Measurements from ENCODE around the gene CDC42EP5. TPM values are rescaled to one million over a fixed set of nuclear protein-coding genes. Genes with fewer than 3 reads are reported as not detected.

Gene CDC42EP5
- total and polyA plus RNA-seq, 4 donors = 15.8 to 25.7 (median 21.3) TPM

DNA sequence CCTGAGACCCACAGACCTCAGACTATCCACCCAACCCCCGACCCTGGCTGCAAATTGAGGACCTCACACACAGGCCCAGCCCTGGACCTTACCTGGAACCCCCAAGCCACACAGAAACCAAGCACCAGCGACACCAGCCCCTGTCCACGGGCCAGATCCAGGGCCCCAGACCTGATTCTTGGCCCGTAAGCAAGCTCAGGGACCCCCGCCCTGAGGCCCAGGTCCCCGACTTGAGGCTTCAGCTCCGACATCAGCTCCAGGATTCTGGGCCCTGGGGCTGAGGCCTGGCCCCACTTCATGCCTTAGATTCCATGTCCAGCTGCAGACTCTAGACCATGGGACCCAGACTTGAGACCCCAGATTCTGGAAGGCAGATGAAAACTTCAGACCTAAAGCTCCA is 51.6 kb downstream of the CDC42EP5 start:
- Histone ChIP-seq H3K27me3 (ENCODE audit: control insufficient read depth in 3 of 3, insufficient read depth in 3 of 3, low read length in 2 of 3) (peaks cover 8 to 15% (median 12%) of the 10 kb centered on the region in 3 donors), H3K27ac (ENCODE audit: low read depth in 1 of 2, low read length in 1 of 2) (no peak overlapping the region), H3K4me3 (no peak overlapping the region), H3K9me3 (ENCODE audit: control insufficient read depth in 4 of 4, insufficient read depth in 3 of 4, low read length in 3 of 4) (peaks cover 0 to 6% (median 0%) of the 10 kb centered on the region in 4 donors), H3K9ac (ENCODE audit: insufficient read depth in 1 of 2, low read length in 2 of 2) (no peak overlapping the region), H3K4me1 (ENCODE audit: control insufficient read depth in 5 of 5, insufficient read depth in 5 of 5, low read length in 5 of 5) (peaks cover 0 to 17% (median 4%) of the 10 kb centered on the region in 5 donors), H3K36me3 (ENCODE audit: control insufficient read depth in 4 of 4, insufficient read depth in 4 of 4, low read length in 4 of 4) (no peaks in the 10 kb centered on the region)
- 79 to 92% methylated on average over 7 of the region's 7 CpGs for WGBS, 2 donors
- DNase-seq (no peak), ATAC-seq (ENCODE audit: insufficient read depth, low FRiP score) (no peak)
- TF ChIP-seq, protein P1, sequence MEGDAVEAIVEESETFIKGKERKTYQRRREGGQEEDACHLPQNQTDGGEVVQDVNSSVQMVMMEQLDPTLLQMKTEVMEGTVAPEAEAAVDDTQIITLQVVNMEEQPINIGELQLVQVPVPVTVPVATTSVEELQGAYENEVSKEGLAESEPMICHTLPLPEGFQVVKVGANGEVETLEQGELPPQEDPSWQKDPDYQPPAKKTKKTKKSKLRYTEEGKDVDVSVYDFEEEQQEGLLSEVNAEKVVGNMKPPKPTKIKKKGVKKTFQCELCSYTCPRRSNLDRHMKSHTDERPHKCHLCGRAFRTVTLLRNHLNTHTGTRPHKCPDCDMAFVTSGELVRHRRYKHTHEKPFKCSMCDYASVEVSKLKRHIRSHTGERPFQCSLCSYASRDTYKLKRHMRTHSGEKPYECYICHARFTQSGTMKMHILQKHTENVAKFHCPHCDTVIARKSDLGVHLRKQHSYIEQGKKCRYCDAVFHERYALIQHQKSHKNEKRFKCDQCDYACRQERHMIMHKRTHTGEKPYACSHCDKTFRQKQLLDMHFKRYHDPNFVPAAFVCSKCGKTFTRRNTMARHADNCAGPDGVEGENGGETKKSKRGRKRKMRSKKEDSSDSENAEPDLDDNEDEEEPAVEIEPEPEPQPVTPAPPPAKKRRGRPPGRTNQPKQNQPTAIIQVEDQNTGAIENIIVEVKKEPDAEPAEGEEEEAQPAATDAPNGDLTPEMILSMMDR (IDR thresholded peaks at IDR 0.05; ENCODE audit: control extremely low read depth, extremely low read depth) = no peak

DNA sequence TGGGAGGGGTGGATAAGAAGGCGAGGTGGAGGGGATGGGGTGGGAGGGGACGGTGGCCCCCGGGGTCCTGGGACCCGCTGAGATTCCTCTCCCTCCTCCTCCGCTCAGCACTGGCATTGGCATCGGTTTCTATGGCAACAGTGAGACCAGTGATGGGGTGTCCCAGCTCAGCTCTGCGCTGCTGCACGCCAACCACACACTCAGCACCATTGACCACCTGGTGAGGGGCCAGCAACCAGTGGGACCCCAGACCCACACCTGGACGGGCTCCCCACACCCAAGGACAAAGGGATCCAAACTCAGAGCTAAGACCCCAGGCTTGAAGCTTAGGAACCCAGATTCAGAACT is 52.0 kb downstream of the CDC42EP5 start:
- 41 to 57% methylated on average over 9 of the region's 9 CpGs for WGBS, 2 donors
- ATAC-seq (ENCODE audit: insufficient read depth, low FRiP score) = no peak
- DNase-seq = no peak
- H3K9ac ChIP-seq (ENCODE audit: insufficient read depth in 1 of 2, low read length in 2 of 2) = no peak overlapping the region
- no peak overlapping the region for H3K4me3 ChIP-seq
- H3K4me1 ChIP-seq (ENCODE audit: control insufficient read depth in 5 of 5, insufficient read depth in 5 of 5, low read length in 5 of 5) = peaks cover 0 to 17% (median 5%) of the 10 kb centered on the region in 5 donors
- peaks cover 8 to 16% (median 15%) of the 10 kb centered on the region in 3 donors for H3K27me3 ChIP-seq (ENCODE audit: control insufficient read depth in 3 of 3, insufficient read depth in 3 of 3, low read length in 2 of 3)
- no peak overlapping the region for H3K27ac ChIP-seq (ENCODE audit: low read depth in 1 of 2, low read length in 1 of 2)
- TF ChIP-seq, protein P1 (IDR thresholded peaks at IDR 0.05; ENCODE audit: control extremely low read depth, extremely low read depth) = no peak
- peaks cover 0 to 6% (median 0%) of the 10 kb centered on the region in 4 donors for H3K9me3 ChIP-seq (ENCODE audit: control insufficient read depth in 4 of 4, insufficient read depth in 3 of 4, low read length in 3 of 4)
- no peaks in the 10 kb centered on the region for H3K36me3 ChIP-seq (ENCODE audit: control insufficient read depth in 4 of 4, insufficient read depth in 4 of 4, low read length in 4 of 4)

DNA sequence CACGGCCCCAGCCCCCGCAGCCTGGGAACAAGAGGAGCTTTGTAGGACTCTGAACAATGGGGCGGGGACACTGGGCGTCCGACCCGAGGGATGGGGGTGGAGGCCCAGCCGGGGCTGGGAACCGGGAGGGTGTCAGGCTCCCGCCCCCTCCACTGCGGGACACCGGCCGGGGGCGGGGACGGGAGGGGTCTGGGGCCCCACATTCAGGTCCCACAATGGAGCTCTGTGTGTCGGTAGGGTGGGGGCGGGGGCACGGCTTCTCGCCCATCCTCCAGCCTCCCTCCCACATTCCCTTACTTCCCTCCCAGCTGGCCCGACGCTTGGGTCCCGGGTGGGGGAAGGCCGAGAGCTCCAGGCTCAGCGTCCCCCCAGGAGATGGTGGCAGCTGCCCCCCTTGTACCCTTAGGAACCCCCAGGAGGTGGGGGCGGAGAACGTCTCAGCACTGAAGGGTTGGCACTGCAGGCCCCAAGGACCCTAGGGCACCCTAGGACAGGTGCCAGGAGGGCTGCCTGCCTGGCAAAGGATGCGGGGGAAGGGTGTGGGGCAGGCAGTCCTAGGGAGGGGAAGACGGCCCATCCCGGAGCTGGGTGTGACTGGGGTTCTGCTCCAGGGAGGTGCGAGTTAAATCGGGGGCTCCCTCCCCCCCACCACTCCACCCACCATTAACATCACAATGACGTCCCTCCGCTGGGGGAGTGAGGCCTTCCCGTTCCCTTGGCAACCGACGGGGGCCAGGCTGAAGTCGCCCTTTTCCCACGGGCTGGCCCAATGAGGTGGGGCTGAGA is 52.5 kb downstream of the CDC42EP5 start:
- Histone ChIP-seq H3K9ac (ENCODE audit: insufficient read depth in 1 of 2, low read length in 2 of 2) (no peak overlapping the region), H3K4me1 (ENCODE audit: control insufficient read depth in 5 of 5, insufficient read depth in 5 of 5, low read length in 5 of 5) (peaks cover 0 to 17% (median 5%) of the 10 kb centered on the region in 5 donors), H3K9me3 (ENCODE audit: control insufficient read depth in 4 of 4, insufficient read depth in 3 of 4, low read length in 3 of 4) (peaks cover 0 to 6% (median 0%) of the 10 kb centered on the region in 4 donors), H3K27me3 (ENCODE audit: control insufficient read depth in 3 of 3, insufficient read depth in 3 of 3, low read length in 2 of 3) (peaks cover 8 to 20% (median 19%) of the 10 kb centered on the region in 3 donors), H3K27ac (ENCODE audit: low read depth in 1 of 2, low read length in 1 of 2) (no peak overlapping the region), H3K4me3 (no peak overlapping the region), H3K36me3 (ENCODE audit: control insufficient read depth in 4 of 4, insufficient read depth in 4 of 4, low read length in 4 of 4) (no peaks in the 10 kb centered on the region)
- ATAC-seq (ENCODE audit: insufficient read depth, low FRiP score) (no peak), DNase-seq (peak; percentile 45 to 76 (median 64))
- 20 to 30% methylated on average over 23 to 37 of the region's 37 CpGs for WGBS, 2 donors
- TF ChIP-seq, protein P1 (IDR thresholded peaks at IDR 0.05; ENCODE audit: control extremely low read depth, extremely low read depth) = no peak
